KOPT-K1 (cell line): ENCODE measurements around the gene ADD2.

Experiments used
- H3K27ac ChIP-seq: fragments of 200-600 bp; sonication (generic); 2 replicates; pipeline ENCODE4 v1.5.1; 2016; ENCODE audit warnings: antibody characterized with exemption, mild to moderate bottlenecking, low read depth, low read length; ENCODE audit not compliant: poor library complexity, severe bottlenecking
- H3K36me3 ChIP-seq: fragments of 200-600 bp; sonication (generic); 2 replicates; pipeline ENCODE4 v1.5.1; 2017; ENCODE audit warnings: antibody characterized with exemption, mild to moderate bottlenecking, low read length, moderate library complexity; ENCODE audit not compliant: insufficient read depth
- H3K9me3 ChIP-seq: fragments of 200-600 bp; sonication (generic); 2 replicates; pipeline ENCODE4 v1.5.1; 2017; ENCODE audit warnings: antibody characterized with exemption, low read length, mild to moderate bottlenecking; ENCODE audit not compliant: insufficient read depth, poor library complexity, severe bottlenecking

The ADD2 gene

DNA sequence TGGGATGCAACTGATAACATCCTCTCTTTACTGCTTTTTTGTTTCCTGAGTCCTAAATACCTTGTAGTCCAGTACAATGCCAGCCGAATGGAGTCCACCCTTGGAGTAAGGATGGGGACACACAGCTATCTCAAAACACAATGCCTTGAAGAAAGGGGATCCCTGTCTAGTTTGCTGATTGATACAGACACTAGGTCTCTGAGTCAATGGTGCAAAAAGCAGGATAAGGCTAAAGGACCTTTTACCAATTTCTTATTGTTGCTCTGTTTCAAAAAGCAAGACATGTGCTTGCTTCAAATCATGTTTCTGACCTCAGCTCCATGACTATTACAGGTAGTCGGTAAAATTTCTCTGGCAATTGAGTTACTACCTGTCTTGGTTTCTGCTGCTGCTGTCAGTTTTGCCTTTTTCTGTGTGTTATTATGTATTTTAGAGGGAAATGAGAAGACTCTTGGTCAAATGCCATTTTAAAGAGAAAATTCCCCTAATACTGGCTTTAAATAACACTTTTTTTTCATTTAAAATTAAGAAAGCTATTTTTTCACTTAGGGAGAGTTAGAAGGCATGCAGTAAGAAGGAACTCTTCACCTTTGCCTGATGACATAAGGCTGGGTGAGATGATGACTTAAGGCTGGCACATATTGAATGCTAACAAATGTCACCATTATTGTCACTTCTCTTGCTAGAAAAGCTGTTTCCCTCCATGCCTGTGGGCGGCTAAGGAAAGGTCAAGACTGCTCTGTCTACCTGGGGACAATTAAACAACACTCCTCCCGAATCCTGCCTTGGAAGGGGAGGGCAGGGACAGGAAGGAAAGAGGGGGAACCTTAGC is 27.4 kb upstream of the ADD2 start:
- no peaks in the 10 kb centered on the region for H3K36me3 ChIP-seq
- no peaks in the 10 kb centered on the region for H3K9me3 ChIP-seq
- no peak overlapping the region for H3K27ac ChIP-seq

DNA sequence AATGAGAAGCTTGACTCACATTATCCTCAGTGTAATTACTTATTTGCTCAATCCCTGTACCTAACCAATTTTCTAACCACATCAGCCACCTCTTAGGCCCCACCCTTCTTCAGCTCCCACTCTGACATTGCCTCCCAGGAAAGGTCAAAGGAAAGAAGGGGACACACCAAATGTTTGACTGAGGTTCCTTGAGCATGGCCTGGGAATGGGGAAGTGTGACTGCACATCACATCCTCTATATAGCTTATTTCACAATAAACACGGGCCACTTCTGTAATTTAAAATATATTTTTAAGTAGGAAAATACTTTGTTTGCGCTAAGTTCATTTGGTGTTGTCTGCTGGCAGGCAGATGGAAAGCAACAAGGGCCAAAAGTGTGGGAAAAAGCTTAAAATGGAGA is 25.4 kb upstream of the ADD2 start:
- H3K27ac ChIP-seq: no peak overlapping the region
- H3K9me3 ChIP-seq: no peaks in the 10 kb centered on the region
- H3K36me3 ChIP-seq: no peaks in the 10 kb centered on the region

DNA sequence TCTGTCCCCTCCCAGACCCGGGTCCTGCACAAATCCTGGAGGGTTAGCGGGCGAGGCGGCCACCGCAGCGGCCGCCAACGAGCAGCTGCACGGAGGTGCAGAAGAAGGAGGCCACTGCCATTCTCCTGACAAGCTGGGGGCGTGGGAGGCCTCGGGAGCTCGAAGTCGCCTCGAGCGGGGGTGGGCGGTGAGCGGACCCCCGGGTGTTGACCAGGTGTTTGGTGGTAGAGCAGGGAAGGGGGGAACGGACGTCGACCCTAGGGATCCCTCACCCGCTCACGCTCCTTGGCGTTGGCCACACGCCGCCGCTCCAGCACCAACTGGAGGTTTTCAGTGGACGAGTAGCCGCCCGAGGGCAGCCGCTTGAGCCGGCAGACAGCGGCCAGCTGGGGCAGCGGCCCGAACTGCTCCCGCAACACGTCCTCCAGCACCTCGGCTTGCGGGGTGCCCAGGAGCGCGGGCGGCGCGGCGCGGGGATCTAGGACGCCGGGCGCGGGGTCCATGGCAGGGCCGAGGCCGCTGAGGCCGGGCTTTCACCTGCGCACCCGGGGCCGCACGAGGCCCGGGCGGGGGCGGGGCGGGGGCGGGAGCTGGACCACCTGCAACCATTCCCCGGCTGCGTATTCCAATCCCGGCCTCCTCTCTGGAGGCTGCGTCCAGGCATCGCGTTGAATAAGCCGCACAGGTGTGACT is 22.3 kb upstream of the ADD2 start, which contains the start of gene FIGLA:
FIGLA (minus strand) TSS at position 508 of the 693 bp plus-strand sequence; CDS start at position 503, 5 bp downstream.
- Histone ChIP-seq H3K9me3 (no peaks in the 10 kb centered on the region), H3K27ac (no peak within 1 kb of the TSS), H3K36me3 (no peaks in the 10 kb centered on the region)

DNA sequence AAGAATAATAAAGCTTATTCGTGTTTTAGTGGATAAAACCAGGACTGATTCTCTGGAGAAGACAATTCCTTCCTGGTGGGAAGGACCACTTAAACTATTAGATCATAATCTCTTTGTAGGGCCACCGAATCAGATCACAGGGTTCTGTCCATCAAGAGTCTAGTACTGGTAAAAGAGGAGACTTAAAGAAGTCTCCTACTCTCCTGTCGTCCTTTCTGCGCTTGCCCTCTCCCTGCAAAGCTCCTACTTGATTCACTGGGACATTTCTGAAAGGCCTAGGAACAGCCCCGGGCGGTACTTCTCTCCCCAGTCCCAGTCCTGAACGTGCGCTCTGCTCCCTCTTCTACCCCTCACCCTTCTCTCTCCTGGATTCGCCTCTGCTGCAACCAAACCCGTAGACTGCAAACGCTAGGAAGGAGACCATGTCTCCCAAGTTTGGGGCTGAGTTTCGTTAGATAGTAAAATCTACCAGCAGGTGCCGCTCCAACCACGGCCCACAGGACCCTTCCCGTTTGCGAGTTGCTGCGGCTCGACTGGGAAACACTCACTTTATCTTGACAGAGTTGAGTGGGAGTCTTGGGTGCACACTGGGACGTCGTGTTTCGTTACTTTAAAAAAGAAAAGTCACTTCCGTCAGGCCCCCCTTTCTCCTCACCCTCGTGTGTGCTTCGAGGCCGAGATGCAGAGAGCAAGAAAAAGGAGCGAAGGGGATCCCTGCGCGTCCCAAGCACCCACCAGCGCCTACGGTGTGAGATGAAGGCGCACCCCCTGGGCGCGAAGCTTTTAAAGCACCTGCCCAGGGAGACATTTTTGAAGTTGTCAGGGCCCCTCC is 21.5 kb upstream of the ADD2 start:
- H3K27ac ChIP-seq: no peak overlapping the region
- no peaks in the 10 kb centered on the region for H3K9me3 ChIP-seq
- no peaks in the 10 kb centered on the region for H3K36me3 ChIP-seq

DNA sequence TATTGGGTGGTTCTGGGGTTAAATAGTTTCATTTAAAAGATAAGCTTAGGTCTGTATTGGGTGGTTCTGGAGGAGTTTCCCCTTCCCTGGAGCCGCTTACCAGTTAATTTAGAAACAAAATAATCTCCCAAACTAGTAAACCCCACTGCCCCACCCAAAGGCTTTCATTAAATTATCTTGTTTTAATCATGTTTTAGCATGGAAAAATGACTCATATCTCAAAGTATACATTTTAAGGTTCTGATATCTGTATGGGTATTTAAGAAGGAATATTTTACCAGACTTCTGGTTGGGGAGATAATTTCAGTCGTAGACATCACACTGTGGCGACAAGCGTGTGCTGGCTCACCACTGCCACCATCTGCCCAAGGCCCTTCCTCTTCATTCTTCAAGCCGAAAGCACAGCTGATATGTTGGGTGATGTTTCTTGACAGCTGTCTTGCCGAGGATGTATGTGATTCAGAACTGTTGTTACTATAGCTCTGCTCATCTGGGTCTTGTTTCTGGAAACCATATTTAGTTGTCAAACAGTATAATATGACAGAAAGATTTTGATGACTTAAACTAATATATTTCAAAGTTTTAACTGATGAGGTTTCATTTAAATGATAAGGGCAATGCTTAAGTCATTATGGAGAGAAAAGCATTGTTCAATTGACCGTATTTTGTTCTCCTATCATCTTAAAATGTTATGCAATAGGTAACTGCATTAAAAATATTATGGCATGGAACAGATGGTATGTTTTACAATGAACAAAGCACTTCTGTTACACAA is 17.3 kb upstream of the ADD2 start:
- Histone ChIP-seq H3K27ac (no peak overlapping the region), H3K9me3 (no peaks in the 10 kb centered on the region), H3K36me3 (no peaks in the 10 kb centered on the region)

DNA sequence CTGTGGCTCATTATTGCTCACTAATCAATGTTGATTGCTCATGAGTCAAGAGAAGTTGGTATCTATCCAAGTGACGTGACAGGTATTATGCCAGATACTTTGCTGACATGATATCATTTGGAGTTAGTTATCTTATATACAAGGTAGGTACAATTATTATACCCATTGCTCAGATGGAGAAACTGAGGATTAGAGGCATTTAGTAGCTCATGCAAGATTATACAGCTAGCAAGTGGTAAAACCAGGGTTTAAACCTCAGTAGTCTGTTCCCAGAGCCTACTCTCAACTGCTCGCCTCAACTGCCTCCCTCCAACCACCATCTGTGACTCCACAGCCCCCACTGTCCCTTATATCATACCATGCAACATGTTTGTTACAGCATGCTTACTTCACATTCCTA is 16.3 kb upstream of the ADD2 start:
- Histone ChIP-seq H3K36me3 (no peaks in the 10 kb centered on the region), H3K27ac (no peak overlapping the region), H3K9me3 (no peaks in the 10 kb centered on the region)

DNA sequence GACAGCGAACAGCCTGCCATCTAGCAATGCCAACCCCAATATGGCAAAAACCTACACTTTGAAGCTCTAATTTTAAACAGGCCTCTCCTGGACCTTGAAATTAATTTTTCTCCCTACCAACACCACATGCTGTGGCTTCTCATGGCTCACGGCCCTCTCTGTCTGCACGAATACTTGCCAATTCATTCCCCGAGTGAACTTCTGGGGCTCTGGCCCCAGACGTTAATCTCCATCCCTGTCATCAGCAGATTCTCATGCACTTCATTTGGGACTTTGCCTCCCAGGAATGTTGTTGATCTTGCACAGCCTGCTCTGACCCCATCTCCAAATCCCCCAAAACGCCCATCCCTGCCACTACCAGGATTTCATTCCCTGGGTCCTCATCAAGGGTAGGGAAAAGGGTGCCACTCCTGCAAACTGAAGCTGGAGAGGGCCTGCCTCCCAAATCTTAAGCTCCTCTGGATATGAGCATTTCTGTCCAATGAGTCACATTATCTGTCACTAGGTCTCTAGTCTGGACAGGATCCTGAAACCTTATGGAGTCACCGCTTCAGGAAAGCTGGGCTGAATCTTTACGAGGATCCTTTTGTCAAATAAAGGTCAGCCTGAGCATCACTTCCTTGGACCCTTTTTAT is 12.0 kb upstream of the ADD2 start:
- Histone ChIP-seq H3K36me3 (no peaks in the 10 kb centered on the region), H3K27ac (no peak overlapping the region), H3K9me3 (no peaks in the 10 kb centered on the region)

DNA sequence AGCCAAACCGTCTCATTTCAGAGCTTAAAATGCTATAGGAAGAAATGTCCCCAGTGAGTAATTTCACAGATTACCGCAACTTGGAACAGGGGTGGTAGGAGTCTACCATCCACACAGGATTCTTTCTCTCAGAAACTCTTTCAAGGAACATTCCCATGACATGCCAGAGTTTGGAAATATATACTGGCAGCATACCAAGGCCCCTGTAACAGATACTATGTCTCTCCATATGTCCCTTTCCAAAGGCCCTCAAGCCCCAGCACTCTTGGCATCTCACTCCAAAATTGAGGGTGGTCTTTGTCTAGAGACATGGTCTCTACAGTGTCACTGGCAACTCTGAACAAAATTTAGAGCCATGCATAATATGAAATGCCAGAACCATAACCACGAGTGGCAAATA is 11.5 kb upstream of the ADD2 start:
- H3K9me3 ChIP-seq: no peaks in the 10 kb centered on the region
- no peak overlapping the region for H3K27ac ChIP-seq
- no peaks in the 10 kb centered on the region for H3K36me3 ChIP-seq

DNA sequence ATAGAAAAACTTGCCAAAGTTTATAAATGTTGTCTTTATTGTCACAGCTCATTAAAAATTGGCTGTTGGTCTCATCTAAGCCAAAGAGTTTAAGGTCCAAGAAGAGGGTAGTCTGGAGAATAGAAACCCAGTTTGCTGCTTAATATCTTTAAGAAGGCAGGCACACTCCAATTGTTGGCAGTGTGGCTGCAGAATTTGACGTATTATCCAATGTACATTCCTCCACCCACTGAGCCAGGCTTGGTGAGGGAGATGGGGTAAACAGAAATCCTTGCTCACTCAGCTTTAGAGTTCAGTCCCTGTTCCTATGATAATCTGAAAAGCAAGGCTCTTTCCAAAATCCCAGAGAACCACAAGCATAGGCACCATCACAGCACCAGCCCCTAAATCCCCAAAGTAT is 10.7 kb upstream of the ADD2 start:
- Histone ChIP-seq H3K36me3 (no peaks in the 10 kb centered on the region), H3K27ac (no peak overlapping the region), H3K9me3 (no peaks in the 10 kb centered on the region)

DNA sequence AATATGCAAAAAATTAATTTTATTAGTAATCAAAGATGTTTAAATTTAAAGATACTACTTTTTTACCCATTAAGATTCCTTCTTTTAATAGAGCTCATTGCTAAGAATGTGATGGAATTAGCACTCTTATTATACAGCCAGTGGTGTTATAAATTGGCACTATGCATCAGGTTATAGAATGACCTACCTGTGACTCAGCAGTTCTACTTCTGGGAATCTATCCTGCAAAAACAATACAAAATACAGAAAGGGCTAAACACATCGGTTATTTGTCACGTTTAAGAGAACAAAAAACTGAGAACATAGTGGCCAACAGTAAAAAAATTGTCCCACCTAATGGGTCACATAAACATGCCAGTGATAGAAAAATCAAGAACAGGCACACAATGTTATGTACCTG is 9.4 kb upstream of the ADD2 start:
- H3K27ac ChIP-seq: no peak overlapping the region
- H3K9me3 ChIP-seq: no peaks in the 10 kb centered on the region
- no peaks in the 10 kb centered on the region for H3K36me3 ChIP-seq

DNA sequence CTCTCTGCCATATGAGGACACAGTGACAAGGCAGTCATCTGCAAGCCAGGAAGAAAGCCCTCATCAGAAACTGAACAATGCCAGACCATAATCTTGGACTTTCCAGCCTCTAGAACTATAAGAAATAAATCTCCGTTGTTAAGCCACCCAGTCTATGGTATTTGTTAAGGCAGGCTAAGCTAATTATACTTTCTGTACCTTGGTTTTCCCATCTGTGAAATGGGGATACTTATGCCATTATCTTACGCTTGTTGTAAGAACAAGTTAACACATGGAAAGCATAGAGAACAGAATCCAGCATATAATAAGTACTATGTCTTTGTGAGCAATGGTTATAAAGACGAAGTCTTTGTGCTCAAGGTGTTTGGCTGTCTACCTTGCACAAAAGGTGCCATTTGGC is 8.3 kb upstream of the ADD2 start:
- no peaks in the 10 kb centered on the region for H3K9me3 ChIP-seq
- no peak overlapping the region for H3K27ac ChIP-seq
- H3K36me3 ChIP-seq: no peaks in the 10 kb centered on the region

DNA sequence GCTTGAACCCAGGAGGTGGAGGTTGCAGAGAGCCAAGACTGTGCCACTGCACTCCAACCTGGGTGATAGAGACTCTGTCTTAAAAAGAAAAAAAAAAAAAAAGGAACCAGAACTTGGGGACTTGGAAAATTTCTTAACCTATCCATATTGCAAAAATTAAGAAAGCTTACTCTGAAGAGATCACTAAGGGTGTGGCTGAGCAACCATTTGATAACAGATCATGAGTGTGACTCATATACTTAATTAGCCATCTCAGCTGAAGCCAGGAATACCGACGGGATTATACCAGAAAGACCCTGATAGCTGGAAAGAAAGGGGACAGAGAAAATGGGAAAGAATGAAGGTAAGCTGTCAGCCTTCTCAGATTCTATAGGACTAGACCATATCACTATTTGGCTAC is 7.1 kb upstream of the ADD2 start:
- H3K27ac ChIP-seq: no peak overlapping the region
- no peaks in the 10 kb centered on the region for H3K9me3 ChIP-seq
- no peaks in the 10 kb centered on the region for H3K36me3 ChIP-seq

DNA sequence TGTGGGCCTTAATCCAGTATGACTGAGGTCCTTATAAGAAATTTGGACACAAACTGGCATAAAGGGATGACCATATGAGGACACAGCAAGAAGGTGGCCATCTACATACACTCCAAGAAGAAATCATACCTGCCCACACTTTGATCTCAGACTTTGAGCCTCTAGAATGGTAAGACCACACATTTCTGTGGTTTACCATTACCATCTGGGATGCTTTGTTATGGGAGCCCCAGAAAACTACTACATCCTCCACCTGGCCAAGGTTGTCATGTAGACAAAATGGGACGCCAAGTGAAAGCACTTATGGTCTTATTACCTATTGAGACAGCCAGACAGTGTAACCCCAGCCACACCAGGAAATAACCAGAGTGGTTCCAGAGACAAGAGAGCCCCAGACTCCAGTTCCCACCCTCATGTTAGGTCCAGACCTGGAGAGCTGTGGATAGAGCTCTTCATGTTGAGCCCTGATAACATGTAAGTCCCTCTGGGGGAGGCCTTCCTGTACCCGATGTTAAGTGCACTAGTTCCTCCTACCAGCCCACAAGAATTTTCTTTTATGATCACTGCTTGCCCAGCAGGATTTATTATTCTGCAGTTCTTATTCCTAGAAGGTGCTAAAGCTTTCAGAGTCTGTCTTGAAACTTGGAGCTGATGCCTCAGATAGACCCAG is 4.6 kb upstream of the ADD2 start:
- H3K36me3 ChIP-seq: no peaks in the 10 kb centered on the region
- H3K27ac ChIP-seq: no peak overlapping the region
- peaks cover 6% of the 10 kb centered on the region for H3K9me3 ChIP-seq

DNA sequence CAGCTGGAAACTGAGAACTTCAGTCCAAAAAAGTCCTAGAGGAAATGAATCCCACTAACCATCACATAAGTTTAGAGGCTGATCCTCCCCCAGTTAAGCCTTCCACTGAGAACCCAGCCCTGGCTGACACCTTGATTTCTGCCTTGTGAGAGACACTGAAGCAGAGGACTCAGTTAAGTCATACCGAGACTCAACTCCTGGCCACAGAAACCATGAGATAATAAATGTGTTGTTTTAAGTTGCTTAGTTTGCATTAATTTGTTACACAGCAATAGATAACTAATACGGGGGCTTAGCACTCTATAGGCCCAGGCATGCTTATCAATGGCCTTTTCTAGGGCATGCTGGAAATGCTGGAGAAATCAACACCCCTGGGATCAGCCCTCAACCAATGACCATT is 3.4 kb upstream of the ADD2 start:
- Histone ChIP-seq H3K9me3 (peaks cover 15% of the 10 kb centered on the region), H3K36me3 (no peaks in the 10 kb centered on the region), H3K27ac (no peak overlapping the region)
